Umbilical cord (tissue), 2 donors: Measurements from ENCODE around the gene GPC6. TPM values are rescaled to one million over a fixed set of nuclear protein-coding genes. Genes with fewer than 3 reads are reported as not detected.
A peak's percentile ranks its signal among the peaks of the same experiment; 100 is the strongest.

Experiments
- DNase-seq: peaks from one replicate; pipeline ENCODE4 v3.0.0-alpha.2; 2015; ENCODE audit warnings: low spot score
- total RNA-seq: library from RNA; depleted of rRNA; stranded (reverse); fragments of >200 nt; gene quantifications from one replicate; pipeline ENCODE4 v1.2.3, GENCODE V29; 2014; ENCODE audit warnings: low replicate concordance; ENCODE audit not compliant: insufficient read depth

GPC6 gene
- total RNA-seq, 1 donor from 2014 or later, result 37.6 TPM

GRCh38 chr13:93673885-93674284, 447.3 kb downstream of the GPC6 start:
- no peak for DNase-seq

GRCh38 chr13:93674337-93674755, 447.7 kb downstream of the GPC6 start:
- DNase-seq, result no peak

DNA sequence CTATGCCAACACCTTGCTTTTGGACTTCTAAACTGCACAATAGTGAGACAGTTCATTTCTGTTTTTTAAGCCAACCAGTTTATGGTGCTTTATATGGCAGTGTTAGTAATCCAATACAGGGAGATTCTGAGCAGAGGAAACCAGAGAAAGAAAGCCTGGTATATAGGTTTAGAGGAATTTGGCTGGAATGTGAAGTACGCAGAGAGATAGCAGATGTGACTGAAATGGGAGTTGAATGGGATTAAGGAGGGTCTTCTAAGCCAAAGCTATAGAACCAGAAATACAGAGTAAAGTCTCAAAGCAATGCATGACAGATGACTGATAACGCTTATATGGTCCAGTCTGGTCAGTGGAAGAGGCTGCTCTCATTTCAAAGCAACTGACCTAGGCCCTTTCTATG, 453.7 kb downstream of the GPC6 start:
- peak; percentile 14 for DNase-seq

- DNase-seq, result no peak
Measured at GRCh38 chr13:93685900-93686299, 459.3 kb downstream of the GPC6 start.

GRCh38 chr13:93686399-93686798, 459.8 kb downstream of the GPC6 start:
- no peak for DNase-seq

DNA sequence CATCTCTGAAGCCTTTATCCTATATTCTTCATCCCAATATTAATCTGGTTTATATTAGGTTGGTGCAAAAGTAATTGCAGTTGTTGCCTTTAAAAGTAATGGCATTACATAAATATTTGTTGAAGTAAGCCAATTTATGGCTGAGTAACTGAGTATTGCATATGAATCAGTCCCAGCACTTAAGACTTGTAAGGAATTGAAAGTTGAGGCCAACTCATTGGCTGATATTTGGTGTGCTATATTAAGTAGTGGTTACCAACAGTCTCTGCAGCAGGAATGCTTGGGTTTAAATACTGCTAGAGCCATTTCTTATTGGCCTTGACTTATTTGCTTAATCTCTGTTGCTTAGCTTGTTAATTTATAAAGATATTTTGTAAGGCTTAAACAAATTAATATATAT, 460.7 kb downstream of the GPC6 start:
- no peak for DNase-seq

GRCh38 chr13:93689333-93689732, 462.7 kb downstream of the GPC6 start:
- DNase-seq, result no peak

DNA sequence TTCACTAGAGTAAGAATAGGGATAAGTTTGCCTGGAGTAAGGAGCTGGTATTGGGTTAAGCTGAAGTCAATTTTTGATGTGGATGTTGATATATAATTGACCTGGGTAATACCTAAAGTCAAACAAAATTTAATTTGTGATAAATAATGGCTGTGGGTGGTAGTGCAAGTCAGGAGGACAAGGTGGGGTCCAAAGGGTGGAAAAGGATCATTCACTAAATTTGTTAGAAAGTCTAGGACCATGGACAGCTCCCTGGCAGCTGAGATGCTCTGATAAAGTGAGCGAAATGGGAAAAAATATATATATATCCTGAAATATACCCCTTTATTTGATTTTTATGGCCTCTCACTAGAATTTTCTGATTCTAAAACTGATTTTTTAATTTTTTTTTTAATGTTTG, 463.5 kb downstream of the GPC6 start:
- peak; percentile 43 for DNase-seq

DNA sequence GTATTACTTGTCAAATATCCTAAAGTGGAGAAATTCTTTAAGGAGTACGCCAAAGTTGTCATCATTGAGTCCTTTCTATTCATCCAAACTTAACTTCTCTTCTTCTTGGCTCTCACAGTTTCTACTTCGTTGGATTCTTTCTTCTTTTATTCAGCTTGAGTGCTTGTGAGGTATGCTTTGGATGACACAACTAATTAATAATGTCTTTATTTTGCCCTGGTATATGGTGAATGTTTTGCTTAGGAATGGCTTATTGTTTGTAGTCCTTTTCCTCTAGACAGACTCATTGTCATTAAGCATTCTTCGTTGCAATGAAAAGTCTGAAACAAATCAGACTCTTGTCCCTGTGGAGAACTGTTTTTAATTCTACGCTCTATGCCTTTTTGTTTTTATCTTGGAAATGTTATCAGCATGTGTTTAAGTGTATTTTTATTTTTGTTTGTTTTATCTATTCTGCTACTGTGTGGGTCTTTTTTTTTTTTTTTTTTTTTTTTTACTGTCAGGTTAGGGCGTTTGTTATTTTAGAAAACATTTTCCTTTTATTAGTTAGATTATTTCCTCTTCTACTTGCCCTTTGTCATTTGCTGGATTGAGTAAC, 471.5 kb downstream of the GPC6 start:
- DNase-seq, result no peak

DNA sequence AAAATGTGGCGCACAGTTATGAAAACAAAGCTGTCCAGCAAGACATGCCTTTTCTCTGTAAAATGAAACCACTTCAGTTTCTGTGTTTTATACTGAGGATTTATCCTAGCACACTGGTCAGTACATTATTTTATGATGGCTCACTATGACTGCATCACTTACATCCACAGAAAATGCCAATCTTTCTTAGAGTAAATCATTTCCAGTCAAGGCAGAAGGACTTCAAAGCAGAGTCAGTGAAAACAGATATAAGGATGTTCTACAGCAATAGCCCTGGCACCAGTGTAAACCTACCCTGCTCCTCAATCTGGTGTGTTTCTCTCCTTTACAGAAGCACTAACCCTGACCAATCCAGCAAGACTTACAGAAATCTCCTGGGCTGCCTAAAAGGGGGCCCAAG, 473.5 kb downstream of the GPC6 start:
- DNase-seq, result peak; percentile 61

DNA sequence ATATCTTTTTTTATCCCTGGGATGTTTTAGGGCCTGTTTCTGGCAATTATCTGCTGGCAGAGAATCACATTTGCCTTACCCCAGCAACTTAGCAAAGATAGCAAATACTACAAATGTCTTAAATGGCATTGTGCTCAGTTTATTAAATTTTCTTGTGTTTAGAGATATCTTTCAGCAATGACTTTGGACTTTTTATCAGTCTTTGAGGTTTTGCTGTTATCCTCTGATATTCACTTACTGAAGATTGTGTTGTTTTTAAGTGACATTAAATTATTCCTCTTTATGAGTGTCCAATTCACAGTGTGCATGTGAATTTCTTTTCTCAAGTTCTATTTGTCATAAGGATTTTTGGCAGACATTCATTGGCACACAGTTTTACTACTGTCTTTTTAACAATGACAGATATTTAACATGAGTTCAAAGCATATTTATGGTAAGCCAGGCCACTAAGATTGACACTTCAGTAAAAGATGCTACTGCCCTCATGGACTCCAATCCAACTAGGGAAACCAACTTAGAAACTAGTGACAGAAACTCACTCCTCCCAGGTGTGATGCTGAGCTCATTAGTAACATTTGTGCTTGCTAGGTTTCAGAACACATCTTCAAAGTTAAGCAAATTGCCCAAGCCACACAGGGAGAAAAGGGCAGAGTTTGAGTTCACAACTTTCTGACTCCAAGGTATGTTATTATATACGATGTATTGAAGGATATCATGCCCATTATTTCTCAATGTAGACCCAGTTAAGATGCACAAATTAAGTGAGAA, 481.9 kb downstream of the GPC6 start:
- peak; percentile 74 for DNase-seq

DNA sequence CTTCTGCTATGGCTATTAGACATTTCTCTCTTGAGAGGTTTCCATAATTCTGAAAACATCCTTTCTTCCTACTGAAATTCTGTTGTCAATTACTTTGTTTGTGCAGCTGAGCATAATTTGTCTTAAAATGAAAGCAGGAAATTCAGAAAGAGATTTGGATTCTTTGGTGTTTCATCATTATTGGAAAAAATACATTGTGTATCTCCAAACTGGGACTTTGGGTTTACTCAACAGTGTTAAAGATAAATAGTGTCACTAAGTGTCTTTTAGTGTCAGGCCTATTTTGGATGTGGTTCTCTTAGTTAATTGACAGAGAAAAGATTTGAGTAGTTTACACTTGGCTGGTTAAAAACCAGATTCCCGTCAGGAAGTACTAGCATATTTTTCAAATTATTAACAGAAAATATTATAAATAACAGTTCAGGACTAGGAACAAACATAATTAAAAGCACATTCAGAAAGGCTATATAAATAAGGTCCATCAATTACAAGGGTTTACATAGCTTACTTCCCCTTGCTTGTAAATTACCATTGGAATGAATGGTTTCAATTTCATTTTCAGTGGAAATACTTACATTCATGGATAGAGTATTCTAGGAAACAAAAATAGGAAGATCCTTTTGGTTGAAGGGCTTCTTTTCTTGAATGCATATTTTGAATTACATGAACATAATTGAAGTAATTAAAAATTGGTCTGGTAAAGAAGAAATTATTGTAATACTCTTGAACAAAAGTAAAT, 483.1 kb downstream of the GPC6 start:
- DNase-seq, result no peak

DNA sequence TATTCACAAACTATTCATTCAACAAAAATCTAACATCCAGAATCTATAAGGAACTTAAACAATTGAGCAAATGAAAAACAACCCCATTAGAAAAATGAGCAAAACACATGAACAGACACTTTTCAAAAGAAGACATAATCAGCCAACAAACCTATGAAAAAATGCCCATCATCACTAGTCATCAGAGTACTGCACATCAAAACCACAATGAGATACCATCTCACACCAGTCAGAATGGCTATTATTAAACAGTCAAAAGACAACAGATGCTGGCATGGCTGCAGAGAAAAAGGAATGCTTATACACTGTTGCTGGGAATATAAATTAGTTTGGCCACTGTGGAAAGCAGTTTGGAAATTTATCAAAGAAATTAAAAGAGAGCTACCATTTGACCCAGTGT, 487.6 kb downstream of the GPC6 start:
- DNase-seq, result no peak

GRCh38 chr13:93715866-93716265, 489.3 kb downstream of the GPC6 start:
- DNase-seq, result no peak

DNA sequence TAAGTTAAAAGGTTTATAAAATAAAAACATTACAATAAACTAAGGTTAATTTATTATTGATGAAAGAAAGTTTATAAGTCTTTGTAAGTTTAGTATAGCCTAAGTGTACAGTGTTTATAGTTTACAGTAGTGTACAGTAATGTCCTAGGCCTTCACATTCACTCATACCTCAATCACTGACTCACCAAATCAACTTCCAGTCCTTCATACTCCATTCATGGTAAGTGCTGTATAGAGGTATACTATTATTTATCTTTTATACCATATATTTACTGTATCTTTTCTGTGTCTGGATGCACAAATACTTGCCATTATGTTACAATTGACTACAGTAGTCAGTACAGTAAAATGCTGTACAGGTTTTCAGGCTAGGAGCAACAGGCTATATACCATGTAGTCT, 490.0 kb downstream of the GPC6 start:
- no peak for DNase-seq

DNA sequence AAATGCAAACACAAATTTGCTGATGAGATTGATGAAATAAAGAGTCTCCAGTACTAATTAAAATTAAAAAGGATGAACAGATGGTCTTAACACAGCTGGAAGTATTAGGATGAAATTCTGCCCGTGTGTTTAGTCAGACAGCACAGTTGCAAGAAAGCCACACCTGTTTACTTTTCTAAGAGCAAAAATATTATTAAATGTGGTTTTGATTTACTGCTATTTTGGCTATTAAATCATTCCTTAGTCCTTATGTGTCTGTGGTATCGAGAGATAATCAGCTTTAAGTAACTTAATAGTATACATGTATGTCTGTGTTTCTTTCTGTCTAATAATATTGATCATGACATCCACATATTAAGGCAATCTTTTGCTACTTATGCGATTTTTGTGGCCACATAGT, 494.9 kb downstream of the GPC6 start:
- no peak for DNase-seq

DNA sequence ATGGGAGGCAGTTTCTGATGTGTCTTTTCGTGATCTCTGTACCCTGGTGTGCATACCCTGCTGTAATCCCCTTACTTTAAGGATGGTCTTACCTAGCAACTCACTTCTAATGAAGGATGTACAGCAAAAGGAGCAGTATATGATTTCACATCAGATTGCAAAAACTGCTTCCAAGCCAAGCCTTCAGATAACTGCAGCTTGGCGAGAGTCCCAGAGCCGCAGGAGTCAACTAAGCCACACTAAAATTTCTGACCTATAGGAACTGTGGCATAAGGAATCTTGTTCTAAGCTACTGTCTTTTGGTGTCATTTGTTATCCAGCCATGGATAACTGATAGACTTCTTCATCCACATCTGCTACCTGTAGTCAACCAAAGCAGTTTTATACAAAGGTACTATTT, 496.7 kb downstream of the GPC6 start:
- DNase-seq, result peak; percentile 51

DNA sequence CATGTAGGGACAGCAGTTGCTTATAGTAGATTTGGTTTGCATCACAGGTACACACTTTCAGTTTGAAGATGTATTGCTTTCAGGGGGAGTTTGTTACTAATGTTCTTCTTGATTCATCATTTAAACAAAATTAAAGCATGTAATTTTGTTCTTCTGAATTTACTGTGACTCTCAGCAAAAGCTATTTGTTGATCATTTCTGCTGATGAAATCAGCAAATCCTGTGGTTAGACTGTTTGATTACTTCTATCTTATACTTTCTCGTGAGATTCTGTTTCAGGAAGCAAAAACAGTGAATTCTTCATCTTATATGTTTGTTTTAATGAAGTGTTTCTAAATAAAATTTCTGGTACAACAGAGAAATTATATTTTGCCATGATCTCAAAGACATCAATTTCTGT, 497.6 kb downstream of the GPC6 start:
- no peak for DNase-seq

DNA sequence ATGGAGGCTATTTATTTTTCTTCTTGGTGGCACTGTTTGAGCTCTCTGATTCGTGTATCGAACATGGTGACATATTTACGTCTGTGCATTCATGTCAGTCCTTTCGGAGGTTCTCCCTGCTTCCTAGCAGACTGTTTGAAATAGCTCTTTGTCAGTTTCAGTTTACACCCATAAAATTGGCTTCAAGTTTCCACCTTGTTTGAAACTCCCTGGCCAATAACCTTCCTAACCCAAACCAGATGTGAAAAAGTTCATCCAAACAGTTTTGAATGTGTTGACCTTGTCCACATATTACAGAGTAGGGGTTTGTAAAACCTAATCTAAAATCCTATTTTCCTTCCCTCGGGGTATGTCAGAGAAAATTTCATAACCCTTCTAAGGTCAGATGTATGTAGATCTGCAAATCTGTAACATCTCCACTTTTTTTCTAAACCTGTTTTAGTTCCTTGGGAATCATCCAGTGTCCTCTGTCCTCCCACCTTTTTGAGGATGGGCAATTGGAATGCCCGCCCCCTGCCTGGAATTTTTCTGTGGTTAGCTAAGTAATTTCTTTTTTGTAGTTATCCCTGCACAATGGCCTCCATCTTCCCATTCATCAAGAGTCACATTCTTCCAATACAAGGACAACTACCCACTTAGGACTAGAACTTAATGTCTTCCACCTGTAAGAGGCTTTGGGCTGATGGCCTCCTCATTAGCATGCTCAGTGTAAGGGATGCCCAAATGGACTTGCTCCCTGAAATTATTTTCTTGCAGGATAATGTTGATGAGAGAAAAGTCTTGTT, 499.8 kb downstream of the GPC6 start:
- DNase-seq, result no peak

- DNase-seq, result no peak
Measured at GRCh38 chr13:93727211-93728141, 500.9 kb downstream of the GPC6 start.

DNA sequence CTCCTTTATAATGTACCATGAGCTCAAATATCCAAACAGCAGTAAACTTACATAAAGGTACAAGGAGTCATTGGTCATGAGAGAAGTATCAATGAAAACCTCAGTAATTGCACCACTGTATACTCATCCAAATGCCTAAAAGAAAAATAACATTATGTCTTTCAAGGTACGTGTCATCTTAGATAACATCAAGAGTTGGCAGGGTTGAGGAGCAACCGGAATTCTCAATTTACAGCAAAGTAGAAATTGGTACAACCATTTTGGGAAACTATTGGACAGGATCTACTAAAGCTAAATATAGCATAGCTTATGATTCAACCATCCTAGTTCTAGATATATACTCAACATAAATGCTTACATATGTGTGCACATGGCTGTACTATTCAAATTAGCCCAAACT, 502.8 kb downstream of the GPC6 start:
- DNase-seq, result no peak
